Smooth muscle cell (in vitro differentiated cells): ENCODE measurements around the gene RAMACL. TPM values are rescaled to one million over a fixed set of nuclear protein-coding genes. Genes with fewer than 3 reads are reported as not detected.
"Not testable (repeated sequence)": the region's sequence is repeated elsewhere in the genome, so short reads cannot be mapped to it uniquely, and the experiment has no call there.

Source experiments
- DNase-seq: peaks from one replicate; lab custom pipeline; 2025; ENCODE audit not compliant: unreplicated experiment; lab: John Stamatoyannopoulos, UW
- H2AFZ ChIP-seq: fragments of 200-600 bp; sonication (generic); 2 replicates; pipeline ENCODE4 v1.6.0; 2016; ENCODE audit warnings: antibody characterized with exemption, low read depth, mild to moderate bottlenecking
- H3F3A ChIP-seq: fragments of 200-600 bp; sonication (generic); 2 replicates; pipeline ENCODE4 v1.6.0; 2017; ENCODE audit warnings: antibody characterized with exemption, low read depth
- H3K27ac ChIP-seq: fragments of 200-600 bp; sonication (generic); 2 replicates; pipeline ENCODE4 v1.5.1; 2016; ENCODE audit warnings: low read depth, mild to moderate bottlenecking
- H3K27me3 ChIP-seq: fragments of 200-600 bp; sonication (generic); 2 replicates; pipeline ENCODE4 v1.6.1; 2016; ENCODE audit warnings: low read depth, mild to moderate bottlenecking
- H3K36me3 ChIP-seq: fragments of 200-600 bp; sonication (generic); 2 replicates; pipeline ENCODE4 v1.5.1; 2016; ENCODE audit warnings: low read depth
- H3K4me1 ChIP-seq: fragments of 200-600 bp; sonication (generic); 2 replicates; pipeline ENCODE4 v1.5.1; 2016; ENCODE audit warnings: low read depth
- H3K4me2 ChIP-seq: fragments of 200-600 bp; sonication (generic); 2 replicates; pipeline ENCODE4 v1.6.0; 2016; ENCODE audit warnings: mild to moderate bottlenecking
- H3K4me3 ChIP-seq: fragments of 200-600 bp; sonication (generic); 2 replicates; pipeline ENCODE4 v1.5.1; 2016; ENCODE audit warnings: mild to moderate bottlenecking
- H3K79me2 ChIP-seq: fragments of 200-600 bp; sonication (generic); 2 replicates; pipeline ENCODE4 v1.6.0; 2016; ENCODE audit warnings: low read depth, mild to moderate bottlenecking
- H3K9ac ChIP-seq: fragments of 200-600 bp; sonication (generic); 2 replicates; pipeline ENCODE4 v1.6.0; 2016; ENCODE audit warnings: low read depth
- H3K9me3 ChIP-seq: fragments of 200-600 bp; sonication (generic); replicated peaks from 2 replicates; pipeline ENCODE4 v1.5.1; 2016; ENCODE audit warnings: low read depth
- H4K20me1 ChIP-seq: fragments of 200-600 bp; sonication (generic); 2 replicates; pipeline ENCODE4 v1.6.0; 2016; ENCODE audit warnings: low read depth
- CTCF ChIP-seq: fragments of 200-600 bp; sonication (generic); IDR thresholded peaks from 2 replicates; pipeline ENCODE4 v1.5.1; 2017; ENCODE audit warnings: borderline replicate concordance, mild to moderate bottlenecking, antibody characterized with exemption; ENCODE audit not compliant: insufficient read depth, poor library complexity, severe bottlenecking
- WGBS: methylation state at CpG from one replicate; pipeline ENCODE4 v1.1.7; 2016; ENCODE audit warnings: low lambda C conversion rate; 5-methylcytosine and 5-hydroxymethylcytosine counted together
- polyA plus RNA-seq: library from polyadenylated mRNA; unstranded; fragments of >200 nt; fragmentation: Nextera tagmentation; extraction: Ambion mirVana; gene quantifications from 2 replicates; pipeline ENCODE4 v1.2.1, GENCODE V29; 2016
- total RNA-seq: library from RNA; depleted of rRNA; stranded (reverse); fragments of >200 nt; gene quantifications from 2 replicates; pipeline ENCODE4 v1.2.3, GENCODE V29; 2014

Gene RAMACL
- total RNA-seq (0.13 and 0.99 TPM in 2 replicates), polyA plus RNA-seq (0.14 and 0.89 TPM in 2 replicates)

GRCh38 chr6:166586424-166587156, at the start of gene RAMACL:
Gene RAMACL, minus strand, starts transcription at chr6:166586678. Its CDS starts 201 bp downstream, at chr6:166586477.
- H3K79me2 ChIP-seq = peaks cover 2% of the 10 kb centered on the region
- TF ChIP-seq CTCF = no peak

GRCh38 chr6:166635013-166635970, 48.8 kb upstream of the RAMACL start:
- 89% methylated on average over 20 of the region's 20 CpGs for WGBS
- no peaks in the 10 kb centered on the region for H3K36me3 ChIP-seq
- no peak overlapping the region for H2AFZ ChIP-seq
- no peaks in the 10 kb centered on the region for H3K4me1 ChIP-seq
- H3F3A ChIP-seq = no peaks in the 10 kb centered on the region
- H3K9ac ChIP-seq = no peak overlapping the region
- H3K27me3 ChIP-seq = no peaks in the 10 kb centered on the region
- DNase-seq = no peak
- H3K9me3 ChIP-seq = no peaks in the 10 kb centered on the region
- no peak overlapping the region for H3K27ac ChIP-seq
- no peak for TF ChIP-seq CTCF
- H4K20me1 ChIP-seq = no peaks in the 10 kb centered on the region
- no peak overlapping the region for H3K4me3 ChIP-seq
- H3K79me2 ChIP-seq = no peaks in the 10 kb centered on the region
- H3K4me2 ChIP-seq = no peak overlapping the region

More at GRCh38 chr6:166586424-166587156, at the start of gene RAMACL:
- Histone ChIP-seq H3K9ac (no peak within 1 kb of the TSS), H4K20me1 (no peaks in the 10 kb centered on the region), H2AFZ (no peak within 1 kb of the TSS), H3K4me1 (peaks cover 7% of the 10 kb centered on the region), H3K36me3 (no peaks in the 10 kb centered on the region), H3K4me3 (no peak within 1 kb of the TSS), H3F3A (no peaks in the 10 kb centered on the region), H3K4me2 (no peak within 1 kb of the TSS), H3K9me3 (no peaks in the 10 kb centered on the region), H3K27me3 (no peaks in the 10 kb centered on the region), H3K27ac (no peak within 1 kb of the TSS)
- DNase-seq = no peak
- 97% methylated on average over 9 of the region's 9 CpGs for WGBS

- not testable (repeated sequence) for DNase-seq, H2AFZ ChIP-seq, H4K20me1 ChIP-seq, H3K4me2 ChIP-seq, H3K9ac ChIP-seq, H3K4me1 ChIP-seq, H3K9me3 ChIP-seq, H3K4me3 ChIP-seq, H3K27ac ChIP-seq, H3K36me3 ChIP-seq, H3K79me2 ChIP-seq, H3F3A ChIP-seq, H3K27me3 ChIP-seq
- 89% methylated on average over 4 of the region's 4 CpGs for WGBS
These were observed 48.1 kb upstream of the RAMACL start for GRCh38 chr6:166634581-166634980.

GRCh38 chr6:166633732-166634535, 47.5 kb upstream of the RAMACL start:
- no peaks in the 10 kb centered on the region for H3K36me3 ChIP-seq
- no peaks in the 10 kb centered on the region for H4K20me1 ChIP-seq
- no peaks in the 10 kb centered on the region for H3F3A ChIP-seq
- no peak overlapping the region for H2AFZ ChIP-seq
- no peaks in the 10 kb centered on the region for H3K27me3 ChIP-seq
- no peak overlapping the region for H3K4me3 ChIP-seq
- H3K9me3 ChIP-seq = no peaks in the 10 kb centered on the region
- TF ChIP-seq CTCF = no peak
- DNase-seq = no peak
- H3K79me2 ChIP-seq = no peaks in the 10 kb centered on the region
- H3K4me2 ChIP-seq = no peak overlapping the region
- 86% methylated on average over 26 of the region's 26 CpGs for WGBS
- no peak overlapping the region for H3K9ac ChIP-seq
- H3K27ac ChIP-seq = no peak overlapping the region
- H3K4me1 ChIP-seq = no peaks in the 10 kb centered on the region
